Osteoblast (primary cell): Measurements from ENCODE around the gene MIXL1. TPM values are rescaled to one million over a fixed set of nuclear protein-coding genes. Genes with fewer than 3 reads are reported as not detected.

Experiments used
- DNase-seq: peaks from one replicate; pipeline ENCODE4 v3.0.0; 2011; ENCODE audit warnings: low spot score, mixed read lengths; ENCODE audit not compliant: insufficient read length; ENCODE audit errors: missing footprints
- H2AFZ ChIP-seq: 2 replicates; pipeline ENCODE4 v1.6.0; 2011; ENCODE audit warnings: mild to moderate bottlenecking, low read length
- H3K27ac ChIP-seq: 2 replicates; pipeline ENCODE4 v1.5.1; 2011; ENCODE audit warnings: mild to moderate bottlenecking, low read depth, low read length, moderate library complexity
- H3K27me3 ChIP-seq: 2 replicates; pipeline ENCODE4 v1.6.0; 2012; ENCODE audit warnings: mild to moderate bottlenecking, control low read depth, inconsistent platforms, low read length, moderate library complexity; ENCODE audit not compliant: insufficient read depth
- H3K36me3 ChIP-seq: 2 replicates; pipeline ENCODE4 v1.5.1; 2011; ENCODE audit warnings: mild to moderate bottlenecking, low read length, control low read depth, moderate library complexity; ENCODE audit not compliant: insufficient read depth
- H3K4me1 ChIP-seq: 2 replicates; pipeline ENCODE4 v1.5.1; 2011; ENCODE audit warnings: mild to moderate bottlenecking, low read length, control low read depth, moderate library complexity; ENCODE audit not compliant: insufficient read depth
- H3K4me2 ChIP-seq: 2 replicates; pipeline ENCODE4 v1.6.0; 2011; ENCODE audit warnings: mild to moderate bottlenecking, low read length; ENCODE audit not compliant: insufficient read depth
- H3K4me3 ChIP-seq: fragments of 200-600 bp; sonication (generic); 3 replicates; pipeline ENCODE4 v1.5.1; 2012; ENCODE audit warnings: mild to moderate bottlenecking, low read length, inconsistent platforms; ENCODE audit not compliant: insufficient read depth
- H3K79me2 ChIP-seq: 2 replicates; pipeline ENCODE4 v1.6.0; 2012; ENCODE audit warnings: mild to moderate bottlenecking, low read length, control low read depth, inconsistent platforms; ENCODE audit not compliant: insufficient read depth
- H3K9me3 ChIP-seq: 2 replicates; pipeline ENCODE4 v1.5.1; 2011; ENCODE audit warnings: low read depth, low read length, control low read depth
- H4K20me1 ChIP-seq: 2 replicates; pipeline ENCODE4 v1.6.0; 2012; ENCODE audit warnings: mild to moderate bottlenecking, low read length, control low read depth; ENCODE audit not compliant: insufficient read depth
- total RNA-seq: library from RNA; depleted of rRNA; stranded (reverse); fragments of >200 nt; gene quantifications from 2 replicates; pipeline ENCODE4 v1.2.3, GENCODE V29; 2012
- TF ChIP-seq, protein P1 (sequence below): IDR thresholded peaks from 2 replicates; pipeline ENCODE4 v1.5.1; 2011; ENCODE audit warnings: mild to moderate bottlenecking, low read depth, low read length, moderate library complexity; ENCODE audit errors: extremely low read depth

Gene MIXL1
- total RNA-seq, 1 donor, result not detected

DNA sequence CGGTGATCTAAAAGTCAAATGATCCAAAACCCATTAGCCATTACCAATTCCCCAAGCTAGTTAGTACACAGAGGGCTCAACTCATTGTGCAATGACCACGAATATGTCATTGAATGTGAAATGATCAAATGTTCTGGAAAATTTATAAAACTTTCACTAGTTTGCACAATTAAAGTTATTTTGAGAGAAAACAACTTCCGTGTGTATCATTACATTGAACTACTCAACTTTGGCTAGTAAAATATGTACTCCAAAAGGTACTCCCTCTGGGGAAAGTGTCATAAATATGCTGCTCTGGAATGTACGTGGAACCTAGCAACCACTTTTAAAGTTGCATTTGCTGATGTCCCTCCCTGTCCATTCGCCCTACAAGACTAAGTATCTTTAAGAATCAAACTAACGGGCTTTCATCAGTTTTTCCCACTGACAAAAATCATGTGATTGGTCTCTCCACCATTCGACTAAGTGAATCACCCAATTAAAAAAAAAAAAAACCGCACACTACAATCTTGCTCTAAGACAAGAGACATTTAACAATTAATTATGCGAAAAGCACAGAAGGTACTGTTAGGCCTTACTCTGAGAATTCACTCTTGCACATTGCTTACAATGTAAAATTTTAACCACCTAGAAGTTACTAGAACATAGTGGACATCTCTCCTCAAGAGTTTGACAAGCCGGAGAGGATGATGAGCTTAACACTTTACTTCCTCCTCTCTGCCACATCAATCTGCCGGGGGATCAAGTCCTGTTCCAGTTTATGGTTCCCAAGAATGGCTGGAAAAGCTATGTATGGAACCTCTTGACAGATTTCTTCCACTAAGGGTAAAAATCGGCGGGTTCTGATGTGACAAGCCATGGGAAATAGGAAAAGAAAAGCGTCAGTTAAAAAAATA, 38.1 kb upstream of the MIXL1 start:
- peaks cover 14% of the 10 kb centered on the region for H3K36me3 ChIP-seq
- H3K4me1 ChIP-seq, result peaks cover 23% of the 10 kb centered on the region
- DNase-seq, result peak; percentile 92
- peak overlapping the region; percentile 87 for H3K4me2 ChIP-seq
- TF ChIP-seq, protein P1, sequence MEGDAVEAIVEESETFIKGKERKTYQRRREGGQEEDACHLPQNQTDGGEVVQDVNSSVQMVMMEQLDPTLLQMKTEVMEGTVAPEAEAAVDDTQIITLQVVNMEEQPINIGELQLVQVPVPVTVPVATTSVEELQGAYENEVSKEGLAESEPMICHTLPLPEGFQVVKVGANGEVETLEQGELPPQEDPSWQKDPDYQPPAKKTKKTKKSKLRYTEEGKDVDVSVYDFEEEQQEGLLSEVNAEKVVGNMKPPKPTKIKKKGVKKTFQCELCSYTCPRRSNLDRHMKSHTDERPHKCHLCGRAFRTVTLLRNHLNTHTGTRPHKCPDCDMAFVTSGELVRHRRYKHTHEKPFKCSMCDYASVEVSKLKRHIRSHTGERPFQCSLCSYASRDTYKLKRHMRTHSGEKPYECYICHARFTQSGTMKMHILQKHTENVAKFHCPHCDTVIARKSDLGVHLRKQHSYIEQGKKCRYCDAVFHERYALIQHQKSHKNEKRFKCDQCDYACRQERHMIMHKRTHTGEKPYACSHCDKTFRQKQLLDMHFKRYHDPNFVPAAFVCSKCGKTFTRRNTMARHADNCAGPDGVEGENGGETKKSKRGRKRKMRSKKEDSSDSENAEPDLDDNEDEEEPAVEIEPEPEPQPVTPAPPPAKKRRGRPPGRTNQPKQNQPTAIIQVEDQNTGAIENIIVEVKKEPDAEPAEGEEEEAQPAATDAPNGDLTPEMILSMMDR, result no peak
- H3K27me3 ChIP-seq, result no peaks in the 10 kb centered on the region
- H2AFZ ChIP-seq, result no peak overlapping the region
- H3K4me3 ChIP-seq, result peak overlapping the region; percentile 96
- H4K20me1 ChIP-seq, result peaks cover 46% of the 10 kb centered on the region
- peaks cover 67% of the 10 kb centered on the region for H3K79me2 ChIP-seq
- H3K27ac ChIP-seq, result peak overlapping the region; percentile 87
- H3K9me3 ChIP-seq, result no peaks in the 10 kb centered on the region

DNA sequence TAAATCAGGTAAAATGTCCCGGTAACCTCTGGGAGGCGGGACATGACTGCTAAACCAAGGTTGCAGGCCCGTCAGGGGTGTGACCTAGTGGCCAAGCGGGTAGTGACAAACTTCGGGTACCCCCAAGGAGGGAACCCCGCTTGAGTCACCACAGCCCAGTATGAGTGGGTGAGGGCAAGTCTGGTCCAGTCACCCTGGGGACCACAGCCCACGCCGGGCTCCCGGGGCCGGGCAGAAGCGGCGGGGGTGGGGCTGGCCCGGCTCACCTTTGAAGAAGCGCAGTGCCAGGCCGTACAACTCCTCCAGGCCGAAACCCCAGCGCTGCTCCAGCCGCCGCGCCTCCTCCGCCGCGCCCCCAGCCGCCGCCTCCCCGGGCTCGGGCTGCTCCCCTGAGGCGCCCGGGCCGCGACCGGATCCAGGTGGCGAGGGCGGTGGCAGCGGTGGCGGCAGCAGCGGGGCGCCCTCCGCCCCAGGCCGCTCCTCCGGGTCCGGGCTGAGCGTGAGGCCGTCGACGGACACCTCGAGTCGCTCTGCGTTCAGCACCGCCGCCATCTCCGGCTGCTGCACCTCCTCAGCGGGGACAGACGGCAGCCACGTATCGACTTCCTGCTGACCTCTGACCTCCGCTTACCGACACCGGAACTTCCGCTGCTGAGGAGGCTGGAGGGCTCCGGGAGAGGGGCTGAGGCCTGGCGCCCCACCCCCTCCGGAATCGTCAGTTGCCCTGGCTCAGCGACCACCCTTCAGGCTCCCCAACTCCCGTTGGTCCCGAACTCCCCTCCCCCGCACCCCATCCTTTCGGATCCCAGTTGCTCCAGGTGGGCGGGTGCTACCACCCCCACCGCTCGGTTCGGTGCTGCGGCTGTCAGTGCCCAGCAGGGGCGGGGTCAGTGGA, 37.1 kb upstream of the MIXL1 start, which contains the start of gene ACBD3:
ACBD3 (minus strand) TSS at position 618 of the 895 bp plus-strand sequence; CDS start at position 552, 66 bp downstream.
- peaks cover 58% of the 10 kb centered on the region for H3K79me2 ChIP-seq
- no peaks in the 10 kb centered on the region for H3K9me3 ChIP-seq
- H2AFZ ChIP-seq, result peak within 1 kb of the TSS; percentile 89
- peak; percentile 97 for DNase-seq
- no peaks in the 10 kb centered on the region for H3K27me3 ChIP-seq
- peaks cover 38% of the 10 kb centered on the region for H4K20me1 ChIP-seq
- peaks cover 23% of the 10 kb centered on the region for H3K4me1 ChIP-seq
- H3K27ac ChIP-seq, result peak within 1 kb of the TSS; percentile 87
- peaks cover 10% of the 10 kb centered on the region for H3K36me3 ChIP-seq
- H3K4me2 ChIP-seq, result peak within 1 kb of the TSS; percentile 87
- TF ChIP-seq, protein P1, result no peak
- H3K4me3 ChIP-seq, result peak within 1 kb of the TSS; percentile 96

DNA sequence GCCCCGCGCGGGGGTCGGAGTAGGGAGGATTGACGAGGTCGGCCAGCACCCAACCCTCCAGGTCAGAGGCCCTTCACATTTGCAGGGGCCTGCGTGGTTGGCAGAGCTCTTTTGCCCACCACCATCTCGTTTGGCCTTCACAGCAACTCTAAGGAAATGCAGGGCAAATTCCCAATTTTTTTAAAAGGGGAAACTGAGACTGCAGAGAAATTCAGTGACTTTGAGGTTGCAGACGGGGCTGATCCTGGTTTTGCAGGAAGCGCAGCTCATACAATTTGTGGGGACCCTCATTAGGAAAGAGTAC, 36.5 kb upstream of the MIXL1 start:
- Histone ChIP-seq H3K27me3 (no peaks in the 10 kb centered on the region), H3K4me3 (peak overlapping the region; percentile 96), H2AFZ (peak overlapping the region; percentile 89), H4K20me1 (peaks cover 32% of the 10 kb centered on the region), H3K4me1 (peaks cover 19% of the 10 kb centered on the region), H3K27ac (peak overlapping the region; percentile 87), H3K4me2 (peak overlapping the region; percentile 87), H3K79me2 (peaks cover 52% of the 10 kb centered on the region), H3K9me3 (no peaks in the 10 kb centered on the region), H3K36me3 (peaks cover 5% of the 10 kb centered on the region)
- DNase-seq, result no peak
- TF ChIP-seq, protein P1, result no peak
